Measurements from ENCODE around the gene STARD8. TPM values are rescaled to one million over a fixed set of nuclear protein-coding genes. Genes with fewer than 3 reads are reported as not detected.

Gene STARD8
- total and polyA plus RNA-seq, 4 donors = 1.8 to 10.7 (median 8.3) TPM

- no peak overlapping the region for H3K9ac ChIP-seq (ENCODE audit: low read depth in 1 of 2, low read length in 2 of 2)
- no peaks in the 10 kb centered on the region for H3K36me3 ChIP-seq (ENCODE audit: control insufficient read depth in 4 of 4, insufficient read depth in 3 of 4, low read depth in 1 of 4, low read length in 3 of 4)
- no peaks in the 10 kb centered on the region for H3K27me3 ChIP-seq (ENCODE audit: control insufficient read depth in 4 of 4, insufficient read depth in 4 of 4, low read length in 3 of 4)
- DNase-seq (ENCODE audit: low spot score) = no peak
- peaks cover 3 to 18% (median 13%) of the 10 kb centered on the region in 4 donors for H3K4me1 ChIP-seq (ENCODE audit: control insufficient read depth in 4 of 4, insufficient read depth in 4 of 4, low read length in 3 of 4)
- WGBS = 93% methylated on average over 4 of the region's 4 CpGs
- H3K4me3 ChIP-seq (ENCODE audit: low read depth in 1 of 3, low read length in 3 of 3) = no peak overlapping the region
- no peaks in the 10 kb centered on the region for H3K9me3 ChIP-seq (ENCODE audit: control insufficient read depth in 4 of 4, low read length in 3 of 4)
- TF ChIP-seq RAD21 (IDR thresholded peaks at IDR 0.05) (no peak), NR2F2 (IDR thresholded peaks at IDR 0.05) (no peak), YY1 (IDR thresholded peaks at IDR 0.05) (no peak), CTCF (IDR thresholded peaks at IDR 0.05; ENCODE audit: low read depth, low read length, missing input control) (no peak), SP1 (IDR thresholded peaks at IDR 0.05) (no peak), FOXA2 (IDR thresholded peaks at IDR 0.05) (no peak), REST (IDR thresholded peaks at IDR 0.05) (no peak), HNF4G (IDR thresholded peaks at IDR 0.05) (no peak), TAF1 (conservative IDR thresholded peaks at IDR 0.05) (no peak), HNF4A (conservative IDR thresholded peaks at IDR 0.05) (no peak), JUND (IDR thresholded peaks at IDR 0.05) (no peak), ATF3 (IDR thresholded peaks at IDR 0.05) (no peak)
- no peak overlapping the region for H3K27ac ChIP-seq (ENCODE audit: low read depth in 1 of 2, low read length in 2 of 2)
These were observed 43.6 kb downstream of the STARD8 start for GRCh38 chrX:68690936-68691501.

DNA sequence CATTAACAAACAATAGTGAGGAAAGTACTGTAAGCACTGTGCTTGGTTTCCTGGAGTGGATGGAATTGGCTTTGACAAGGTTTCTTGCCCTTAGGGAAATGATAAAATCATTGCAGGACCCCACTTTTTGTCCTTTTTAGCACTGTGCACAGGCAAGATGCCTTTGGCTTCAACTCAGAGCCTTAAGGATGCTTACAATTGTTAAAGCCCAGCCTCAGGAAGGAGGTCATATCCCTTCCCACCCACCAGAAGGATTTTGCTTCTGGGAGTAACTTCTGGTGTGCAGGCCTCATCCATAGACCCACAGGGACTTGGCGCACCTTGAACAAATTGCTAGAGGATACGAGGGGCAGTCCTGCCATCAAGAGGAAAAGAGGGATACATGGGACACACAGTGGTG lies 44.5 kb downstream of the STARD8 start:
- H3K9ac ChIP-seq (ENCODE audit: low read depth in 1 of 2, low read length in 2 of 2) = no peak overlapping the region
- no peaks in the 10 kb centered on the region for H3K9me3 ChIP-seq (ENCODE audit: control insufficient read depth in 4 of 4, low read length in 3 of 4)
- no peak overlapping the region for H3K27ac ChIP-seq (ENCODE audit: low read depth in 1 of 2, low read length in 2 of 2)
- H3K36me3 ChIP-seq (ENCODE audit: control insufficient read depth in 4 of 4, insufficient read depth in 3 of 4, low read depth in 1 of 4, low read length in 3 of 4) = no peaks in the 10 kb centered on the region
- no peak for DNase-seq (ENCODE audit: low spot score)
- peaks cover 8 to 20% (median 18%) of the 10 kb centered on the region in 4 donors for H3K4me1 ChIP-seq (ENCODE audit: control insufficient read depth in 4 of 4, insufficient read depth in 4 of 4, low read length in 3 of 4)
- no peaks in the 10 kb centered on the region for H3K27me3 ChIP-seq (ENCODE audit: control insufficient read depth in 4 of 4, insufficient read depth in 4 of 4, low read length in 3 of 4)
- no peak for TF ChIP-seq HNF4A (conservative IDR thresholded peaks at IDR 0.05)
- no peak for TF ChIP-seq SP1 (IDR thresholded peaks at IDR 0.05)
- no peak for TF ChIP-seq GABPA (IDR thresholded peaks at IDR 0.05 in 1 of 2, conservative IDR thresholded peaks at IDR 0.05 in 1 of 2)
- no peak for TF ChIP-seq EGR1 (IDR thresholded peaks at IDR 0.05; ENCODE audit: low read depth in 2 of 2)
- peak; percentile 4 for TF ChIP-seq CTCF (IDR thresholded peaks at IDR 0.05; ENCODE audit: low read depth, low read length, missing input control)
- WGBS = 77% methylated on average over 2 of the region's 2 CpGs
- no peak overlapping the region for H3K4me3 ChIP-seq (ENCODE audit: low read depth in 1 of 3, low read length in 3 of 3)

Data from liver (tissue), 9 donors.